GM19452 (cell line): Measurements from ENCODE around the gene RECK.
A peak's percentile ranks its signal among the peaks of the same experiment; 100 is the strongest.

ENCODE experiments used
- ATAC-seq: cut with Tn5 transposase; IDR thresholded peaks from one replicate; pipeline ENCODE4 v1.9.1; 2021; ENCODE audit not compliant: unreplicated experiment

RECK gene

GRCh38 chr9:36025746-36026145, 11.0 kb upstream of the RECK start:
- no peak for ATAC-seq

GRCh38 chr9:36029202-36029601, 7.5 kb upstream of the RECK start:
- ATAC-seq: no peak

- ATAC-seq: no peak
These were observed 6.8 kb upstream of the RECK start for GRCh38 chr9:36029765-36030528.

- ATAC-seq: no peak
These were observed 5.8 kb upstream of the RECK start for GRCh38 chr9:36030871-36031270.

- ATAC-seq: no peak
These were observed 4.7 kb upstream of the RECK start for GRCh38 chr9:36031774-36032555.

GRCh38 chr9:36033788-36034187, 2.9 kb upstream of the RECK start:
- no peak for ATAC-seq

GRCh38 chr9:36034234-36034633, 2.5 kb upstream of the RECK start:
- no peak for ATAC-seq

- ATAC-seq: no peak
These were observed 1.7 kb upstream of the RECK start for GRCh38 chr9:36035006-36035405.

- ATAC-seq: peak; percentile 19
These were observed 397 bp upstream of the RECK start for GRCh38 chr9:36036253-36036779.

- ATAC-seq: peak; percentile 9
These were observed 923 bp downstream of the RECK start for GRCh38 chr9:36037549-36038122.

- ATAC-seq: no peak
These were observed 2.4 kb downstream of the RECK start for GRCh38 chr9:36039121-36039520.

GRCh38 chr9:36039696-36040095, 3.0 kb downstream of the RECK start:
- ATAC-seq: no peak

- ATAC-seq: no peak
These were observed 3.7 kb downstream of the RECK start for GRCh38 chr9:36040271-36040925.

- ATAC-seq: no peak
These were observed 4.8 kb downstream of the RECK start for GRCh38 chr9:36041506-36041905.

- ATAC-seq: no peak
These were observed 8.9 kb downstream of the RECK start for GRCh38 chr9:36045610-36046009.

- ATAC-seq: no peak
These were observed 10.2 kb downstream of the RECK start for GRCh38 chr9:36046923-36047322.

GRCh38 chr9:36049408-36049807, 12.7 kb downstream of the RECK start:
- ATAC-seq: no peak

- ATAC-seq: no peak
These were observed 13.8 kb downstream of the RECK start for GRCh38 chr9:36050476-36050875.

- peak; percentile 61 for ATAC-seq
These were observed 14.6 kb downstream of the RECK start for GRCh38 chr9:36051317-36051716.

GRCh38 chr9:36053971-36054370, 17.3 kb downstream of the RECK start:
- no peak for ATAC-seq

- no peak for ATAC-seq
These were observed 20.2 kb downstream of the RECK start for GRCh38 chr9:36056896-36057295.
